IPS DF 19.7 (cell line): ENCODE data around the gene EFCAB8.

Experiments
- DNase-seq: peaks from one replicate; pipeline ENCODE4 v3.0.0-alpha.2; 2013; ENCODE audit warnings: low read depth, low spot score

EFCAB8 gene

GRCh38 chr20:32909896-32910571 lies 51.3 kb downstream of the EFCAB8 start:
- DNase-seq, result no peak

GRCh38 chr20:32911355-32911754 lies 52.6 kb downstream of the EFCAB8 start:
- no peak for DNase-seq

- DNase-seq, result no peak
Observed at GRCh38 chr20:32912688-32913087, 54.0 kb downstream of the EFCAB8 start.

- DNase-seq, result no peak
Observed at GRCh38 chr20:32914031-32914430, 55.3 kb downstream of the EFCAB8 start.

GRCh38 chr20:32917191-32917950 lies 58.6 kb downstream of the EFCAB8 start:
- no peak for DNase-seq

GRCh38 chr20:32918296-32918695 lies 59.6 kb downstream of the EFCAB8 start:
- DNase-seq, result no peak

GRCh38 chr20:32918751-32919150 lies 60.0 kb downstream of the EFCAB8 start:
- DNase-seq, result no peak

- DNase-seq, result no peak
Observed at GRCh38 chr20:32920066-32920465, 61.3 kb downstream of the EFCAB8 start.

GRCh38 chr20:32920530-32921298 lies 62.0 kb downstream of the EFCAB8 start:
- no peak for DNase-seq

- no peak for DNase-seq
Observed at GRCh38 chr20:32922466-32922865, 63.7 kb downstream of the EFCAB8 start.

GRCh38 chr20:32924781-32925180 lies 66.1 kb downstream of the EFCAB8 start:
- DNase-seq, result no peak

GRCh38 chr20:32925481-32926196 lies 66.9 kb downstream of the EFCAB8 start:
- DNase-seq, result no peak

- DNase-seq, result no peak
Observed at GRCh38 chr20:32929162-32929561, 70.4 kb downstream of the EFCAB8 start.

GRCh38 chr20:32930181-32930580 lies 71.5 kb downstream of the EFCAB8 start:
- no peak for DNase-seq

- DNase-seq, result no peak
Observed at GRCh38 chr20:32930701-32931100, 72.0 kb downstream of the EFCAB8 start.

- DNase-seq, result no peak
Observed at GRCh38 chr20:32934580-32934979, 75.9 kb downstream of the EFCAB8 start.

- DNase-seq, result no peak
Observed at GRCh38 chr20:32941155-32941885, 82.6 kb downstream of the EFCAB8 start.

- DNase-seq, result no peak
Observed at GRCh38 chr20:32943490-32944052, 84.8 kb downstream of the EFCAB8 start.

GRCh38 chr20:32945710-32946221 lies 87.0 kb downstream of the EFCAB8 start:
- peak; percentile 5 for DNase-seq

- no peak for DNase-seq
Observed at GRCh38 chr20:32946629-32947028, 87.9 kb downstream of the EFCAB8 start.

- peak; percentile 50 for DNase-seq
Observed at GRCh38 chr20:32950539-32950938, 91.8 kb downstream of the EFCAB8 start.
